Endothelial cell of umbilical vein (primary cell): ENCODE results near the gene EIF5B. TPM values are rescaled to one million over a fixed set of nuclear protein-coding genes. Genes with fewer than 3 reads are reported as not detected.

Source experiments
- BruUV-seq: library from RNA; stranded (reverse); fragments of 400-500 nt; replicated peaks from 2 replicates; lab custom pipeline; 2021; lab: Mats Ljungman, UMichigan
- CTCF ChIA-PET: fragments of 300-600, 350-600 bp; sonication (Branson Sonifier 250); formaldehyde crosslinking; loops from one replicate; lab custom pipeline; 2021; ENCODE audit warnings: antibody characterized with exemption, inconsistent platforms; lab: Charles Lee
- POLR2A ChIA-PET: fragments of 300-600, 350-600 bp; sonication (Branson Sonifier 250); formaldehyde crosslinking; loops from one replicate; lab custom pipeline; 2021; ENCODE audit warnings: antibody characterized with exemption, inconsistent platforms; lab: Charles Lee
- DNase-seq: peaks from one replicate; pipeline ENCODE4 v3.0.0-alpha.2; 2011; ENCODE audit warnings: low read depth, low spot score
- FAIRE-seq: peaks from 2 replicates; lab custom pipeline; 2011; peaks lifted over from hg19 to GRCh38; lab: Jason Lieb, UNC
- H2AFZ ChIP-seq: 2 replicates; pipeline ENCODE4 v1.6.0; 2012; ENCODE audit warnings: low read depth, low read length, control low read depth, inconsistent platforms
- H3K27ac ChIP-seq: 2 replicates; pipeline ENCODE4 v1.5.1; 2011; ENCODE audit warnings: low read depth, mild to moderate bottlenecking, control low read depth, low read length, moderate library complexity; ENCODE audit not compliant: insufficient read depth
- H3K27me3 ChIP-seq, 2 experiments: 2 replicates each; pipeline versions ENCODE4 v1.6.0 to v1.6.1; 2011; ENCODE audit warnings: low read length in 2 of 2, mixed read lengths in 1 of 2; ENCODE audit not compliant: control insufficient read depth in 2 of 2, insufficient read depth in 2 of 2
- H3K36me3 ChIP-seq, 2 experiments: 2 replicates in 1 of 2; 3 replicates in 1 of 2; pipeline ENCODE4 v1.5.1; 2011; ENCODE audit warnings: low read length in 2 of 2, mild to moderate bottlenecking in 1 of 2, moderate library complexity in 1 of 2; ENCODE audit not compliant: control insufficient read depth in 2 of 2, insufficient read depth in 2 of 2; ENCODE audit errors: extremely low read depth in 1 of 2
- H3K4me1 ChIP-seq: 3 replicates; pipeline ENCODE4 v1.5.1; 2011; ENCODE audit warnings: mild to moderate bottlenecking, low read length; ENCODE audit not compliant: control insufficient read depth, insufficient read depth; ENCODE audit errors: extremely low read depth
- H3K4me2 ChIP-seq: 2 replicates; pipeline ENCODE4 v1.6.1; 2011; ENCODE audit warnings: low read length, control low read depth, mixed read lengths; ENCODE audit not compliant: insufficient read depth
- H3K4me3 ChIP-seq, 3 experiments: fragments of 200-600 bp in 1 of 3; sonication (generic), shearing (Covaris generic) in 1 of 3; replicated peaks in 1 of 3; 2 replicates each; pipeline ENCODE4 v1.5.1; 2011 to 2016; ENCODE audit warnings: control low read depth in 3 of 3, low read length in 3 of 3, mild to moderate bottlenecking in 2 of 3, inconsistent platforms in 1 of 3, low read depth in 1 of 3, moderate library complexity in 1 of 3; ENCODE audit not compliant: insufficient read depth in 1 of 3
- H3K79me2 ChIP-seq: 2 replicates; pipeline ENCODE4 v1.6.0; 2012; ENCODE audit warnings: low read length, inconsistent platforms; ENCODE audit not compliant: control insufficient read depth, insufficient read depth
- H3K9ac ChIP-seq: replicated peaks from 2 replicates; pipeline ENCODE3; 2011; ENCODE audit warnings: low read length, control low read depth; ENCODE audit not compliant: insufficient read depth; ENCODE audit errors: extremely low read depth
- H3K9me1 ChIP-seq: replicated peaks from 3 replicates; pipeline ENCODE4 v1.6.0; 2011; ENCODE audit warnings: mild to moderate bottlenecking, low read length; ENCODE audit not compliant: control insufficient read depth, insufficient read depth; ENCODE audit errors: extremely low read depth
- H3K9me3 ChIP-seq: replicated peaks from 2 replicates; pipeline ENCODE4 v1.5.1; 2012; ENCODE audit warnings: low read length, inconsistent platforms; ENCODE audit not compliant: control insufficient read depth, insufficient read depth
- H4K20me1 ChIP-seq: replicated peaks from 2 replicates; pipeline ENCODE3; 2011; ENCODE audit warnings: mild to moderate bottlenecking, low read length; ENCODE audit not compliant: control insufficient read depth, insufficient read depth; ENCODE audit errors: extremely low read depth
- EZH2 ChIP-seq: IDR thresholded peaks from 2 replicates; pipeline ENCODE4 v1.6.1; 2012; ENCODE audit warnings: borderline replicate concordance, low read depth, mild to moderate bottlenecking, moderate library complexity, low read length, inconsistent platforms; ENCODE audit not compliant: severe bottlenecking
- FOS ChIP-seq: IDR thresholded peaks from 2 replicates; pipeline ENCODE4 v1.6.1; 2011; ENCODE audit warnings: mild to moderate bottlenecking, low read length, moderate library complexity, borderline replicate concordance; ENCODE audit not compliant: insufficient read depth
- GATA2 ChIP-seq: IDR thresholded peaks from 2 replicates; pipeline ENCODE4 v1.7.0; 2011; ENCODE audit warnings: low read depth, mild to moderate bottlenecking, moderate library complexity, mixed read lengths, low read length; ENCODE audit not compliant: insufficient read length, insufficient read depth
- JUN ChIP-seq: IDR thresholded peaks from 2 replicates; pipeline ENCODE4 v1.6.1; 2011; ENCODE audit warnings: borderline replicate concordance, low read depth; ENCODE audit not compliant: insufficient read length, insufficient read depth
- MAX ChIP-seq: IDR thresholded peaks from 2 replicates; pipeline ENCODE4 v1.6.1; 2011; ENCODE audit not compliant: insufficient read depth, insufficient read length
- MYC ChIP-seq: IDR thresholded peaks from one replicate; pipeline ENCODE4 v1.6.1; 2011; ENCODE audit warnings: mild to moderate bottlenecking, low read depth, low read length
- POLR2A ChIP-seq: IDR thresholded peaks from 2 replicates; pipeline ENCODE4 v1.6.1; 2012; ENCODE audit warnings: low read depth, mild to moderate bottlenecking, control low read depth, low read length
- POLR2AphosphoS5 ChIP-seq: IDR thresholded peaks from 2 replicates; pipeline ENCODE4 v1.6.1; 2012; ENCODE audit warnings: low read depth, mild to moderate bottlenecking, control low read depth, low read length, moderate library complexity; ENCODE audit not compliant: insufficient read depth
- dilution Hi-C: fragments of 300-500 bp; cut with MboI; formaldehyde crosslinking; loops from one replicate; pipeline ENCODE4 v1.15.0; 2019; ENCODE audit warnings: low sequenced_read_pairs; ENCODE audit not compliant: extremely low pct_ligation_motif_present
- intact Hi-C: fragments of 100-400 bp; cut with micrococcal nuclease; formaldehyde crosslinking; loops from one replicate; pipeline ENCODE4 v1.10.0; 2022
- polyA plus RNA-seq, 4 experiments: library from polyadenylated mRNA; depleted of rRNA in 3 of 4; stranded (reverse) in 3 of 4; unstranded in 1 of 4; fragments of >200 nt; gene quantifications; 2 replicates each; pipeline versions ENCODE4 v1.2.1 to v1.2.3, GENCODE V29; 2011 to 2012; ENCODE audit warnings: missing spikeins in 1 of 4
- total RNA-seq: library from RNA; stranded (reverse); gene quantifications from 2 replicates; pipeline ENCODE4 v1.2.3, GENCODE V29; 2021
- TF ChIP-seq, protein P1 (sequence below), 2 donors: IDR thresholded peaks; 1 replicate in 1 of 2; 2 replicates in 1 of 2; pipeline ENCODE4 v1.5.1; 2011; ENCODE audit warnings: low read length in 2 of 2, mild to moderate bottlenecking in 2 of 2, moderate library complexity in 2 of 2, control low read depth in 1 of 2, inconsistent platforms in 1 of 2, low read depth in 1 of 2; ENCODE audit not compliant: insufficient read depth in 1 of 2; ENCODE audit errors: extremely low read depth in 1 of 2

EIF5B gene
- total and polyA plus RNA-seq, 2 donors (not counting 3 experiments of a cell fraction or from before 2014, with no cell fraction given) = 10.1 to 54.5 TPM

- intact Hi-C loops = no loop called here
- no TSS peak for BruUV-seq
These were observed 61.9 kb downstream of the EIF5B start for GRCh38 chr2:99399063-99399462.

More at GRCh38 chr2:99399063-99399462, 61.9 kb downstream of the EIF5B start:
- ChIA-PET POLR2A (no interaction called here), CTCF (interaction anchor here (1.7 kb wide), 1 partner anchor 91 kb away, joined by 7 read pairs; the partner anchor contains the start of gene REV1)
- H3K27ac ChIP-seq = no peak overlapping the region
- no peak overlapping the region for H2AFZ ChIP-seq
- H3K4me1 ChIP-seq = no peaks in the 10 kb centered on the region
- dilution Hi-C loops = no loop called here
- H3K36me3 ChIP-seq = peaks cover 37 to 38% of the 10 kb centered on the region in 2 experiments
- H3K4me3 ChIP-seq = no peak overlapping the region
- FAIRE-seq (no peak), DNase-seq (no peak)
- H3K79me2 ChIP-seq = no peaks in the 10 kb centered on the region
- H3K9me1 ChIP-seq = no peaks in the 10 kb centered on the region
- no peak overlapping the region for H3K9ac ChIP-seq
- H3K27me3 ChIP-seq = no peaks in the 10 kb centered on the region
- H3K4me2 ChIP-seq = no peak overlapping the region
- no peaks in the 10 kb centered on the region for H4K20me1 ChIP-seq
- no peak for TF ChIP-seq FOS
- TF ChIP-seq, protein P1, sequence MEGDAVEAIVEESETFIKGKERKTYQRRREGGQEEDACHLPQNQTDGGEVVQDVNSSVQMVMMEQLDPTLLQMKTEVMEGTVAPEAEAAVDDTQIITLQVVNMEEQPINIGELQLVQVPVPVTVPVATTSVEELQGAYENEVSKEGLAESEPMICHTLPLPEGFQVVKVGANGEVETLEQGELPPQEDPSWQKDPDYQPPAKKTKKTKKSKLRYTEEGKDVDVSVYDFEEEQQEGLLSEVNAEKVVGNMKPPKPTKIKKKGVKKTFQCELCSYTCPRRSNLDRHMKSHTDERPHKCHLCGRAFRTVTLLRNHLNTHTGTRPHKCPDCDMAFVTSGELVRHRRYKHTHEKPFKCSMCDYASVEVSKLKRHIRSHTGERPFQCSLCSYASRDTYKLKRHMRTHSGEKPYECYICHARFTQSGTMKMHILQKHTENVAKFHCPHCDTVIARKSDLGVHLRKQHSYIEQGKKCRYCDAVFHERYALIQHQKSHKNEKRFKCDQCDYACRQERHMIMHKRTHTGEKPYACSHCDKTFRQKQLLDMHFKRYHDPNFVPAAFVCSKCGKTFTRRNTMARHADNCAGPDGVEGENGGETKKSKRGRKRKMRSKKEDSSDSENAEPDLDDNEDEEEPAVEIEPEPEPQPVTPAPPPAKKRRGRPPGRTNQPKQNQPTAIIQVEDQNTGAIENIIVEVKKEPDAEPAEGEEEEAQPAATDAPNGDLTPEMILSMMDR (IDR thresholded peaks at IDR 0.05; ENCODE audit: extremely low read depth in 1 of 2, insufficient read depth in 1 of 2, low read depth in 1 of 2, low read length in 2 of 2) = no peak
- TF ChIP-seq JUN = no peak
- TF ChIP-seq POLR2AphosphoS5 = no peak
- no peak for TF ChIP-seq POLR2A
- no peak for TF ChIP-seq GATA2
- no peak for TF ChIP-seq EZH2
- no peak for TF ChIP-seq MAX
- TF ChIP-seq MYC = no peak
- H3K9me3 ChIP-seq = no peaks in the 10 kb centered on the region
